ENCODE results near the gene FZD2. TPM values are rescaled to one million over a fixed set of nuclear protein-coding genes. Genes with fewer than 3 reads are reported as not detected.

FZD2 gene
- total and polyA plus RNA-seq, 12 donors, result 0.18 to 9.1 (median 2.9) TPM

DNA sequence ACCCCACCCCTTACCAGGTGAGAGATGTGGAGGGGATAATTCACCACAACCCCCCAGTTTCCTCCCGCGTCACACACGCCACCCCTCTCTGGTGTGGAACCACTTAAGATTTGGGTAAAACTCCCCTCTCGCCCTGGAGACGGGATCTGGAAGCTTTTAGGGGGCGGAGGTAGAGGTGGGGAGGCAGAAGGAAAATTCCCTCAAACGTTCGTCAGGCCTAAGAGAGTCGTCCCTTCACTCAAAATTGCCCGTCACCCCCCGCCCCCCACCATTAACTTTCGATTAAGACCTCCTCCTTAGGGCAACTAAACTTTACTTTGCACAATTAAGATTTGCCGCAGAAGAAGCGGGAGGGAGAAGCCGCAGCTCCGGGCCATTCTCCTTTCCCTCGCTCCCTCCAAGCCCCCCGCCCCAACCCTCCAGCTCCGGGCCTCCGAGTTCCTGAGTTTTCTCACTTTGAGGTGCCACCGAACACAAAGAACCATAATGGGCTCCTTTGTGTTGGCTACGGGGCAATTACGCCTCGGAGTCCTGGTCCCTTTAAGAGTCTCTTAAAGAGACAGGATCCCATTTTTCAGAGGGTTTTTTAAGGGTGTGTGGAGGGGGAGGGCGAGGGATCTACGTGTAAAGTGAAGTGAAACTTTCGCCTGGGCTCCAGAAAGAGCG, 985 bp upstream of the FZD2 start:
- peak overlapping the region in 4 of 5 donors; percentile 53 to 73 (median 67) for H3K27ac ChIP-seq

DNA sequence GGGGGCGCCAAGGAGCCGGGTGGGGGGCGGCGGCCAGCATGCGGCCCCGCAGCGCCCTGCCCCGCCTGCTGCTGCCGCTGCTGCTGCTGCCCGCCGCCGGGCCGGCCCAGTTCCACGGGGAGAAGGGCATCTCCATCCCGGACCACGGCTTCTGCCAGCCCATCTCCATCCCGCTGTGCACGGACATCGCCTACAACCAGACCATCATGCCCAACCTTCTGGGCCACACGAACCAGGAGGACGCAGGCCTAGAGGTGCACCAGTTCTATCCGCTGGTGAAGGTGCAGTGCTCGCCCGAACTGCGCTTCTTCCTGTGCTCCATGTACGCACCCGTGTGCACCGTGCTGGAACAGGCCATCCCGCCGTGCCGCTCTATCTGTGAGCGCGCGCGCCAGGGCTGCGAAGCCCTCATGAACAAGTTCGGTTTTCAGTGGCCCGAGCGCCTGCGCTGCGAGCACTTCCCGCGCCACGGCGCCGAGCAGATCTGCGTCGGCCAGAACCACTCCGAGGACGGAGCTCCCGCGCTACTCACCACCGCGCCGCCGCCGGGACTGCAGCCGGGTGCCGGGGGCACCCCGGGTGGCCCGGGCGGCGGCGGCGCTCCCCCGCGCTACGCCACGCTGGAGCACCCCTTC, 484 bp downstream of the FZD2 start:
- H3K36me3 ChIP-seq (replicated peaks in 1 of 2), result no peaks in the 10 kb centered on the region
- intact Hi-C loops (cut with DNase I), result no loop called here
- 0 to 3% (median 1%) methylated on average over 8 to 69 of the region's 69 CpGs for WGBS, 4 donors
- H3K27ac ChIP-seq, result peak overlapping the region in 2 of 5 donors; percentile 21 to 54
- no peaks in the 10 kb centered on the region for H3K9me3 ChIP-seq (replicated peaks in 1 of 3)
- TF ChIP-seq POLR2A (IDR thresholded peaks at IDR 0.05), result no peak
- no peak for TF ChIP-seq CTCF (IDR thresholded peaks at IDR 0.05)
- no peaks in the 10 kb centered on the region for H3K27me3 ChIP-seq
- DNase-seq, result peak in 4 of 7 donors; percentile 17 to 34 (median 25)
- H3K4me1 ChIP-seq (replicated peaks in 1 of 2), result no peaks in the 10 kb centered on the region
- H3K4me3 ChIP-seq, result peak overlapping the region in 2 of 4 donors; percentile 32 to 68

More for the DNA sequence above, 985 bp upstream of the FZD2 start:
- TF ChIP-seq CTCF (IDR thresholded peaks at IDR 0.05) (no peak), POLR2A (IDR thresholded peaks at IDR 0.05) (no peak)
- H3K36me3 ChIP-seq (replicated peaks in 1 of 2), result no peaks in the 10 kb centered on the region
- H3K4me3 ChIP-seq, result peak overlapping the region; percentile 32 to 68 (median 49)
- peak in 4 of 7 donors; percentile 18 to 56 (median 38) for DNase-seq
- no peaks in the 10 kb centered on the region for H3K4me1 ChIP-seq (replicated peaks in 1 of 2)
- intact Hi-C loops (cut with DNase I), result no loop called here
- 2 to 3% (median 2%) methylated on average over 24 to 28 of the region's 28 CpGs for WGBS, 4 donors
- H3K27me3 ChIP-seq, result no peaks in the 10 kb centered on the region
- no peaks in the 10 kb centered on the region for H3K9me3 ChIP-seq (replicated peaks in 1 of 3)

DNA sequence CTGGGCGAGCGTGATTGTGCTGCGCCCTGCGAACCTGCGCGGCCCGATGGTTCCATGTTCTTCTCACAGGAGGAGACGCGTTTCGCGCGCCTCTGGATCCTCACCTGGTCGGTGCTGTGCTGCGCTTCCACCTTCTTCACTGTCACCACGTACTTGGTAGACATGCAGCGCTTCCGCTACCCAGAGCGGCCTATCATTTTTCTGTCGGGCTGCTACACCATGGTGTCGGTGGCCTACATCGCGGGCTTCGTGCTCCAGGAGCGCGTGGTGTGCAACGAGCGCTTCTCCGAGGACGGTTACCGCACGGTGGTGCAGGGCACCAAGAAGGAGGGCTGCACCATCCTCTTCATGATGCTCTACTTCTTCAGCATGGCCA, 1.0 kb downstream of the FZD2 start:
- DNase-seq, result no peak
- no peak overlapping the region for H3K27ac ChIP-seq
- 32 to 49% (median 40%) methylated on average over 24 to 31 of the region's 31 CpGs for WGBS, 4 donors

More for the DNA sequence above, 1.0 kb downstream of the FZD2 start:
- H3K36me3 ChIP-seq (replicated peaks in 1 of 2), result no peaks in the 10 kb centered on the region
- H3K9me3 ChIP-seq (replicated peaks in 1 of 3), result no peaks in the 10 kb centered on the region
- H3K4me3 ChIP-seq, result peak overlapping the region in 1 of 4 donors; percentile 68
- no peak for TF ChIP-seq CTCF (IDR thresholded peaks at IDR 0.05)
- TF ChIP-seq POLR2A (IDR thresholded peaks at IDR 0.05), result no peak
- H3K27me3 ChIP-seq, result no peaks in the 10 kb centered on the region
- intact Hi-C loops (cut with DNase I), result no loop called here
- H3K4me1 ChIP-seq (replicated peaks in 1 of 2), result no peaks in the 10 kb centered on the region
